Endodermal cell (in vitro differentiated cells): ENCODE data around the gene PSMA7. TPM values are rescaled to one million over a fixed set of nuclear protein-coding genes. Genes with fewer than 3 reads are reported as not detected.

ENCODE experiments used
- DNase-seq: peaks from one replicate; pipeline ENCODE4 v3.0.0-alpha.2; 2017
- H3K27ac ChIP-seq: 2 replicates; pipeline ENCODE4 v1.5.1; 2013; ENCODE audit warnings: mild to moderate bottlenecking, low read depth, low read length, moderate library complexity
- H3K27me3 ChIP-seq: 2 replicates; pipeline ENCODE4 v1.6.1; 2013; ENCODE audit warnings: mild to moderate bottlenecking, low read length, moderate library complexity; ENCODE audit not compliant: insufficient read depth, control insufficient read depth, poor library complexity, severe bottlenecking
- H3K36me3 ChIP-seq: 2 replicates; pipeline ENCODE4 v1.7.0; 2013; ENCODE audit warnings: mild to moderate bottlenecking, low read length, moderate library complexity; ENCODE audit not compliant: control insufficient read depth, insufficient read depth
- H3K4me1 ChIP-seq: one replicate; pipeline ENCODE4 v1.7.0; 2013; ENCODE audit warnings: low read length; ENCODE audit not compliant: control insufficient read depth, insufficient read depth
- H3K4me3 ChIP-seq: 2 replicates; pipeline ENCODE4 v1.5.1; 2013; ENCODE audit warnings: mild to moderate bottlenecking, low read length, moderate library complexity
- H3K9ac ChIP-seq: 2 replicates; pipeline ENCODE4 v1.6.1; 2013; ENCODE audit warnings: mild to moderate bottlenecking, low read length, moderate library complexity; ENCODE audit not compliant: poor library complexity, severe bottlenecking; ENCODE audit errors: extremely low read depth
- H3K9me3 ChIP-seq: 2 replicates; pipeline ENCODE4 v1.6.1; 2013; ENCODE audit warnings: mild to moderate bottlenecking, low read length, moderate library complexity; ENCODE audit not compliant: control insufficient read depth
- H3K27ac Mint-ChIP-seq: 2 replicates; pipeline ENCODE4 v1.8.0; 2020; ENCODE audit warnings: mixed read lengths
- H3K27me3 Mint-ChIP-seq: 2 replicates; pipeline ENCODE4 v1.8.0; 2021; ENCODE audit warnings: mild to moderate bottlenecking, mixed read lengths; ENCODE audit not compliant: insufficient read depth
- H3K36me3 Mint-ChIP-seq: 2 replicates; pipeline ENCODE4 v1.8.0; 2020; ENCODE audit warnings: low read depth, mixed read lengths
- H3K4me1 Mint-ChIP-seq: 2 replicates; pipeline ENCODE4 v1.8.0; 2020; ENCODE audit warnings: mixed read lengths
- H3K4me3 Mint-ChIP-seq: 2 replicates; pipeline ENCODE4 v1.8.0; 2020; ENCODE audit warnings: mild to moderate bottlenecking, moderate library complexity, mixed read lengths
- H3K9me3 Mint-ChIP-seq: 2 replicates; pipeline ENCODE4 v1.8.0; 2020; ENCODE audit warnings: mild to moderate bottlenecking, mixed read lengths
- CTCF ChIP-seq: fragments of 200-600 bp; sonication (generic); conservative IDR thresholded peaks from 2 replicates; pipeline ENCODE4 v1.5.0; 2021; ENCODE audit warnings: antibody characterized with exemption, mild to moderate bottlenecking
- WGBS, 2 experiments: methylation state at CpG; one replicate each; pipeline versions ENCODE4 v1.1.5 to v1.1.7; 2013; ENCODE audit warnings: missing lambda C conversion rate in 2 of 2, mixed read lengths in 1 of 2; ENCODE audit not compliant: insufficient coverage in 1 of 2, insufficient read length in 1 of 2; 5-methylcytosine and 5-hydroxymethylcytosine counted together
- total RNA-seq, 2 donors: library from RNA; stranded (reverse); fragmentation: NEBNext Ultra II Directional in 1 of 2; extraction: Animal tissue kit (Norgen Biotek cat#: 25700) in 1 of 2; gene quantifications; 2 replicates in 1 of 2; 3 replicates in 1 of 2; pipeline ENCODE4 v1.2.1, GENCODE V29; 2021

The PSMA7 gene
- total RNA-seq, 2 donors from 2014 or later: 279 to 280 TPM

GRCh38 chr20:62132421-62132820, 10.8 kb downstream of the PSMA7 start:
- Histone ChIP-seq H3K9me3 (no peaks in the 10 kb centered on the region), H3K9ac (no peak overlapping the region), H3K27ac (no peak overlapping the region), H3K27me3 (no peaks in the 10 kb centered on the region), H3K4me3 (no peak overlapping the region), H3K36me3 (peaks cover 94% of the 10 kb centered on the region), H3K4me1 (peaks cover 4% of the 10 kb centered on the region)
- peak overlapping the region; percentile 41 for H3K27ac Mint-ChIP-seq
- no peak overlapping the region for H3K4me3 Mint-ChIP-seq
- no peak for TF ChIP-seq CTCF
- no peaks in the 10 kb centered on the region for H3K4me1 Mint-ChIP-seq
- no peaks in the 10 kb centered on the region for H3K27me3 Mint-ChIP-seq
- 95 to 100% methylated on average over 5 to 7 of the region's 7 CpGs for whole genome bisulfite sequencing, 2 experiments
- no peak for DNase-seq
- peaks cover 91% of the 10 kb centered on the region for H3K36me3 Mint-ChIP-seq
- no peaks in the 10 kb centered on the region for H3K9me3 Mint-ChIP-seq

GRCh38 chr20:62131560-62132320, 11.5 kb downstream of the PSMA7 start:
- H3K4me3 Mint-ChIP-seq: no peak overlapping the region
- peaks cover 94% of the 10 kb centered on the region for H3K36me3 ChIP-seq
- H3K36me3 Mint-ChIP-seq: peaks cover 92% of the 10 kb centered on the region
- no peaks in the 10 kb centered on the region for H3K27me3 Mint-ChIP-seq
- WGBS, 2 experiments: 92% methylated on average over 23 to 25 of the region's 25 CpGs
- no peaks in the 10 kb centered on the region for H3K27me3 ChIP-seq
- no peak for TF ChIP-seq CTCF
- DNase-seq: no peak
- peak overlapping the region; percentile 41 for H3K27ac Mint-ChIP-seq
- no peaks in the 10 kb centered on the region for H3K9me3 Mint-ChIP-seq
- no peaks in the 10 kb centered on the region for H3K4me1 Mint-ChIP-seq
- H3K9ac ChIP-seq: no peak overlapping the region
- H3K4me3 ChIP-seq: no peak overlapping the region
- H3K27ac ChIP-seq: no peak overlapping the region
- H3K4me1 ChIP-seq: peaks cover 5% of the 10 kb centered on the region
- H3K9me3 ChIP-seq: no peaks in the 10 kb centered on the region

GRCh38 chr20:62129731-62130531, 13.3 kb downstream of the PSMA7 start:
- Mint-ChIP-seq H3K4me3 (no peak overlapping the region), H3K9me3 (no peaks in the 10 kb centered on the region), H3K36me3 (peaks cover 92% of the 10 kb centered on the region), H3K4me1 (no peaks in the 10 kb centered on the region), H3K27ac (no peak overlapping the region), H3K27me3 (no peaks in the 10 kb centered on the region)
- H3K36me3 ChIP-seq: peaks cover 94% of the 10 kb centered on the region
- DNase-seq: no peak
- 95 to 97% methylated on average over 16 to 20 of the region's 20 CpGs for WGBS, 2 experiments
- H3K27me3 ChIP-seq: no peaks in the 10 kb centered on the region
- no peak overlapping the region for H3K27ac ChIP-seq
- H3K9me3 ChIP-seq: no peaks in the 10 kb centered on the region
- H3K4me3 ChIP-seq: no peak overlapping the region
- no peak for TF ChIP-seq CTCF
- H3K9ac ChIP-seq: no peak overlapping the region
- H3K4me1 ChIP-seq: peaks cover 5% of the 10 kb centered on the region
